Tibial nerve (tissue), 3 donors: Measurements from ENCODE around the gene MLNR.

ENCODE experiments used
- POLR2A ChIP-seq, 2 donors: fragments of 450-650 bp; IDR thresholded peaks; one replicate each; pipeline ENCODE4 v1.6.1; 2017; ENCODE audit warnings: antibody characterized with exemption in 2 of 2, mild to moderate bottlenecking in 2 of 2, moderate library complexity in 2 of 2
- TF ChIP-seq, protein P1 (sequence below), 5 experiments: fragments of 200-600 bp in 3 of 5; fragments of 450-650 bp in 2 of 5; sonication (generic) in 3 of 5; IDR thresholded peaks; one replicate each; pipeline ENCODE4 v1.5.1; 2016 to 2019; ENCODE audit warnings: antibody characterized with exemption in 5 of 5, mild to moderate bottlenecking in 3 of 5, moderate library complexity in 2 of 5

DNA sequence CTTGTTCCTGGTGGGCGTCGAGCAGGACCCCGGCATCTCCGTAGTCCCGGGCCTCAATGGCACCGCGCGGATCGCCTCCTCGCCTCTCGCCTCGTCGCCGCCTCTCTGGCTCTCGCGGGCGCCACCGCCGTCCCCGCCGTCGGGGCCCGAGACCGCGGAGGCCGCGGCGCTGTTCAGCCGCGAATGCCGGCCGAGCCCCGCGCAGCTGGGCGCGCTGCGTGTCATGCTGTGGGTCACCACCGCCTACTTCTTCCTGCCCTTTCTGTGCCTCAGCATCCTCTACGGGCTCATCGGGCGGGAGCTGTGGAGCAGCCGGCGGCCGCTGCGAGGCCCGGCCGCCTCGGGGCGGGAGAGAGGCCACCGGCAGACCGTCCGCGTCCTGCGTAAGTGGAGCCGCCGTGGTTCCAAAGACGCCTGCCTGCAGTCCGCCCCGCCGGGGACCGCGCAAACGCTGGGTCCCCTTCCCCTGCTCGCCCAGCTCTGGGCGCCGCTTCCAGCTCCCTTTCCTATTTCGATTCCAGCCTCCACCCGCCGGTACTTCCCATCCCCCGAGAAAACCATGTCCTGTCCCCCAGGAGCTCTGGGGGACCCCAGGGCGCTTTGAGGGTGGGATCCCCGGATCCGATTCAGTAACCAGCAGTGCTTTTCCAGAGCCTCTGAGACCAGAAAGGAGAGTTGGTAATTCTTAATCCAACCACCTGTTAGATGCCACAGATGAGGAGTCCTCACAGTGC, 885 bp downstream of the MLNR start:
- TF ChIP-seq, protein P1, sequence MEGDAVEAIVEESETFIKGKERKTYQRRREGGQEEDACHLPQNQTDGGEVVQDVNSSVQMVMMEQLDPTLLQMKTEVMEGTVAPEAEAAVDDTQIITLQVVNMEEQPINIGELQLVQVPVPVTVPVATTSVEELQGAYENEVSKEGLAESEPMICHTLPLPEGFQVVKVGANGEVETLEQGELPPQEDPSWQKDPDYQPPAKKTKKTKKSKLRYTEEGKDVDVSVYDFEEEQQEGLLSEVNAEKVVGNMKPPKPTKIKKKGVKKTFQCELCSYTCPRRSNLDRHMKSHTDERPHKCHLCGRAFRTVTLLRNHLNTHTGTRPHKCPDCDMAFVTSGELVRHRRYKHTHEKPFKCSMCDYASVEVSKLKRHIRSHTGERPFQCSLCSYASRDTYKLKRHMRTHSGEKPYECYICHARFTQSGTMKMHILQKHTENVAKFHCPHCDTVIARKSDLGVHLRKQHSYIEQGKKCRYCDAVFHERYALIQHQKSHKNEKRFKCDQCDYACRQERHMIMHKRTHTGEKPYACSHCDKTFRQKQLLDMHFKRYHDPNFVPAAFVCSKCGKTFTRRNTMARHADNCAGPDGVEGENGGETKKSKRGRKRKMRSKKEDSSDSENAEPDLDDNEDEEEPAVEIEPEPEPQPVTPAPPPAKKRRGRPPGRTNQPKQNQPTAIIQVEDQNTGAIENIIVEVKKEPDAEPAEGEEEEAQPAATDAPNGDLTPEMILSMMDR (IDR thresholded peaks at IDR 0.05) = no peak
- TF ChIP-seq POLR2A (IDR thresholded peaks at IDR 0.05) = no peak
